ENCODE data around the gene PPM1L.

- no peak for TF ChIP-seq GATA2 (IDR thresholded peaks at IDR 0.05; ENCODE audit: low read depth, low read length)
- TF ChIP-seq GATA3 (IDR thresholded peaks at IDR 0.05; ENCODE audit: low read depth, low read length), result no peak
These were observed 33.7 kb upstream of the PPM1L start for GRCh38 chr3:160722331-160722730.
